NCI-H128 (cell line): ENCODE measurements around the gene ZNF397.
"Not testable (repeated sequence)": the region's sequence is repeated elsewhere in the genome, so short reads cannot be mapped to it uniquely, and the experiment has no call there.

Source experiments
- DNase-seq: peaks from one replicate; lab custom pipeline; 2025; ENCODE audit not compliant: unreplicated experiment; lab: John Stamatoyannopoulos, UW

The ZNF397 gene

DNA sequence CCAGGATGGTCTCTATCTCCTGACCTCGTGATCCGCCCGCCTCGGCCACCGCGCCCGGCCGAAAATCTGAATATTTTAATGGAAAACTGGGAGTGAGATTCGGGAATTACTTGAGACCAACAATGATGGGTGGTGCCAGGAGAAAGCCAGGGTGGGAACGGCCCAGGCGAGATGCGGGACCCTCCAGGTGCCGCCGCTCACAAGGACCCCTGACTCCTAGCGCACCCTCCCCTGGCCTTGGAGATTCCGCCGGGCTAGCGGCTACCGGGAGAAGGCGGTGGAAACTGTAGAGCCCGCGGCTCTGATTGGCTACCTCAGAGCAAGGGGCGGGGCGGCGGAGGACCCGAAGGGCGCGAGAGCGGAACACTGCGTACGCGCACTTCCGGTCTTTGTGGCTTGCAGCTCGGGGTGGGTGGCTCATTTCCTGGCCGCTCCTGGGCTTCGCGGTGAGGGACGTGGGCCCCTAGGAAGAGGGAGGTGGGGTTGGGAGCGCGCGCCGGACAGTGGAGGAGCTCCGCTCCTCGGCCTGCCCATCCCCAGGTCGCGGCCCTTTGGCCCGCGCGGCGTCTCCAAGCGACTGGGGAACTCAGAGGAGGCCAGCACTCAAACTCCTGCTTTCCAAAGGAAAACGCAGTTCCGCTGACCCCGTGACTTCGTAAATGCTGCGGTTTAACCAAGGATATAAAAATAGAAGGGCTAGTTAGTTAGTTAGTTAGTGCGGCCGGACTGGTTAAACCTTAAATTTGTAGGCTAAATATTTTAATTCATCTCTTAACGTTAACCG is at the start of gene ZNF397:
ZNF397 (plus strand) TSS at position 371 of the 784 bp plus-strand sequence. CDS start 1,437 bp downstream, outside the sequence.
- peak; percentile 96 for DNase-seq

GRCh38 chr18:35191698-35192025 is 49.2 kb upstream of the ZNF397 start:
- DNase-seq, result no peak

GRCh38 chr18:35192415-35192814 is 48.4 kb upstream of the ZNF397 start:
- peak; percentile 39 for DNase-seq

- peak; percentile 25 for DNase-seq
Observed at GRCh38 chr18:35193316-35193715, 47.5 kb upstream of the ZNF397 start.

DNA sequence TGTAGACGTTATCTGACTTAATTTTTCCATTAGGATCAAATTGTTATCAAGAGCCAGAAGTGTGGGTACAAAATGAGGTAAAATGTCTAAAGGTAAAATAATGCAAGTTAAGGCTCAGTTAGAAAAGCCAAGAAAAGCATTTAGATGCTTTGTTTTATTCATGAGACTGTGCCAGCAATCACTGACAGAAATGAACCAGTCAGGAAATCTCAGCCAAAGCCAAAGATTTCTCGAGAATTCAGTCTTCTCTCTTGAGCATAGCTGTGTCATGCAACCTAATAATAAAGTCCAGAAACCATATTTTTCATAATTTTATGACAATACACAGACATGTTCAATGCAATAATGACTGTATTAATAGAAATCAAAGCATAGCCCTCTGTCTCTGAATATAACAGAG is 43.5 kb upstream of the ZNF397 start:
- DNase-seq, result no peak

DNA sequence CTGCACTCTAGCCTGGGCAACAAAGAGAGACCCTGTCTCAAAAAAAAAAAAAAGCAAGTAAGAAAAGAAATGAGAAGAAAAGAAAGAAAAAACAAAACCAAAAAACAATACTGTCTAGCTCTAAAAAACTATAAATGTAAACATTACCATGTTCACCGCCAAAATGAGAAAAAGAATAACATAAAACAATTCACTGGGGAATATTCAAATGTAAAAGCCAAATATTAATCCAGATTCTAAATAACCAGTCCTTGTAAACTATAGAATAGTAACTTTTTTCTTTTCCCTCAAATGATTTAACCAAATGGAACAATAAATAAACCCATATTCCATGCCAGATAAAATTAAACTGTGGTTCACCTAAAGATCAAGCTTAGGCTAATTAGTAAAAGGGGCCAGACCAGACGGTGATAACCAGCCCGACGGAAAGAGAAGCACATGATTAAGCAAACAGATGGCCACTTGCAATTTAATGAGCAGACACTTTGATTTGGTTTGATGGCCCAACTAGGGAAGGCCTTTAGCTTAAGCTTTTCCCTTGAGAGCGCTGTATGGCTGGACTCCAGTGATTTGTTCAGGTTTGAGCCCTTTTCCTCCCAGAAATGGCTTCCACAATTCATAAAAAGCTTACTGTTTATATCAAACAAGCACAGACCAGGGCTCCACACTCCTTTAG is 39.4 kb upstream of the ZNF397 start:
- DNase-seq, result no peak

GRCh38 chr18:35203067-35203466 is 37.8 kb upstream of the ZNF397 start:
- no peak for DNase-seq

- DNase-seq, result no peak
Observed at GRCh38 chr18:35205199-35205712, 35.6 kb upstream of the ZNF397 start.

DNA sequence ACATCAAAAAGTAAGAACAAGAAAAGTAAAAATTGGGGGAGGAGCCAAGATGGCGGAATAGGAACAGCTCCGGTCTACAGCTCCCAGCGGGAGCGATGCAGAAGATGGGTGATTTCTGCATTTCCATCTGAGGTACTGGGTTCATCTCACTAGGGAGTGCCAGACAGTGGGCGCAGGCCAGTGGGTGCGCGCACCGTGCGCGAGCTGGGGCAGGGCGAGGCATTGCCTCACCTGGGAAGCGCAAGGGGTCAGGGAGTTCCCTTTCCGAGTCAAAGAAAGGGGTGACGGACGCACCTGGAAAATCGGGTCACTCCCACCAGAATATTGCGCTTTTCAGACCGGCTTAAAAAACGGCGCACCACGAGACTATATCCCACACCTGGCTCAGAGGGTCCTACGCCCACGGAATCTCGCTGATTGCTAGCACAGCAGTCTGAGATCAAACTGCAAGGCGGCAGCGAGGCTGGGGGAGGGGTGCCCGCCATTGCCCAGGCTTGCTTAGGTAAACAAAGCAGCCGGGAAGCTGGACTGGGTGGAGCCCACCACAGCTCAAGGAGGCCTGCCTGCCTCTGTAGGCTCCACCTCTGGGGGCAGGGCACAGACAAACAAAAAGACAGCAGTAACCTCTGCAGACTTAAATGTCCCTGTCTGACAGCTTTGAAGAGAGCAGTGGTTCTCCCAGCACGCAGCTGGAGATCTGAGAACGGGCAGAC is 34.9 kb upstream of the ZNF397 start:
- DNase-seq, result not testable (repeated sequence)

DNA sequence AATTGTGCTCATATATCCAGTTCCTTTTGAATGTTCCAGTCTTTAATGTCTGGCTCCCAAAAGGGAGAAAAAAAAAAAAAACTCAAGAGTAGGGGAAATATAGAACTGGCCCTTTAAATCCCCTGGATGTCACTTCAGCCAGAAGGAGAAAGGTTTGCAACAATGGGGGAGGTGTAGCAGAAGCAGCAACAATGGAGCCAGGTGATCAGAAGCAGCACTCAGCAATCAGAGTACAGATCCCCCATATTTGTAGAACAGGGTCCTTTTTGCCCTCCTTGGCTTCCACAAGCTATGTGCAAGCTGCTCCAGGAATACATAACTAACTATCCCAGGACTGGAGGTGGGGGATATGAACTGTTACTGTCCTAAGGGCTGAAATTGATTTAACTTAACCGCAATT is 25.8 kb upstream of the ZNF397 start:
- no peak for DNase-seq

DNA sequence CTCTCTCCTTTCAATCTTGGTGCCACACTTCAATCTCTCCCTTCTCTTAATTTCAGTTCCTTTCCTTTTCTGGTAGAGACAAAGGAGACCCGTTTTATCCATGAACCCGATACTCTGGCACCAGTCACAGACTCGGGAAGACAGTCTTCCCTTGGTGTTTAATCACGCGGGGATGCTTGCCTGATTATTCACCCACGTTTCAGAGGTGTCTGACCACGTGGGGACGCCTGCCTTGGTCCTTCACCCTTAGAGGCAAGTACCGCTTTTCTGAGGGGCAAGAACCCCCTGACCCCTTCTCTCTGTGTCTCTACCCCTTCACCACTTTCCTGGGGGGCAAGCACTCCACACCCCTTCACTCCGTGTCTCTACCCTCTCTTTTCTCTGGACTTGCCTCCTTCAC is 24.2 kb upstream of the ZNF397 start:
- not testable (repeated sequence) for DNase-seq

- not testable (repeated sequence) for DNase-seq
Observed at GRCh38 chr18:35219331-35219730, 21.5 kb upstream of the ZNF397 start.

DNA sequence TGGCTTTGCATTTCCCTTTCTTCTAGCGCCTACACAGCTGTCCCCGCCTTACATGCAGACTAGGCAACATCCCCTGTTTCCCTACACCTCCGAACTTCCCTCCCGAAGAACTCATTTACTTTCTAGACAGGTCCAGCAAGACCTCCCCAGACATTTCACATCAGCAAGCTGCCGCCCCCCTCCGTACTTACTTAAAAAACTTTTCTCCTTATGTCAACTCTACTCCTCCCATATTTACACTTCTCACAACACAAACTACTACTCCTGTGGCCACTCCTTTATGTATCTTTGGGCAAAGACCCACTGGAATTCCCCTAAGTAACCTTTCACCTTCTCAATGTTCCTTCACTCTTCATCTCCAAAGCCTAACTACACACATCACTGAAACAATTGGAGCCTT is 20.4 kb upstream of the ZNF397 start:
- DNase-seq, result no peak

DNA sequence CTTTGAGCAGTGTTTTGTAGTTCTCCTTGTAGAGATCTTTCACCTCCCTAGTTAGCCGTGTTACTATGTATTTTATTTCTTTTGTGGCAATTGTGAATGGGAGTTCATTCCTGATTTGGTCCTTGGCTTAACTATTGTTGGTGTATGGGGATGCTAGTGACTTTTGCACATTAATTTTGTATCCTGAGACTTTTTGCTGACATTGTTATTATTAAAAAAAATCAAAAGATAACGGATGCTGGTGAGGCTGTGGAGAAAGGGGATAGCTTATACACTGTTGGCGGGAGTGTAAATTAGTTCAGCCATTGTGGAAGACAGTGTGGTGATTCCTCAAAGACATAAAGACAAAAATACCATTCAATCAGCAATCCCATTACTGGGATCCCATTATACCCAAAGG is 17.0 kb upstream of the ZNF397 start:
- DNase-seq, result no peak

DNA sequence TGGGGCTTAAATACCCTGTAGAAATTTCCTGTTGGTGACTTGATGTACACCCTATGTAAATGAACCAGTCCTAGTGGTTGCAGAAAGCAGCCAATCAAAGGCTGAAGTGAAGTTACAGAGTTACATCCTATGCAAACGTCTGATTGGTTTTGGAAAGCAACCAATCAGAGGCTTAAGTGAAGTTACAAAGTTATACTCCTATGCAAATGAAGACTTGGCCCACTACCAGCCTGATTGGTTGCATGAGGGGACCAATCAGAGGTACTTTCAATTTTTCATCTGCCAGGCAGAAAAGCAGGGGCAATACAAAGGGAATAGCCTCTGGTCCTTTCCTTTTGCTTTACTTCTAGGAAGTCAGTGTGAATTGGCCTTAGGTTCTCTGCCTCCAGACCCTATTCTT is 13.6 kb upstream of the ZNF397 start:
- DNase-seq, result no peak

DNA sequence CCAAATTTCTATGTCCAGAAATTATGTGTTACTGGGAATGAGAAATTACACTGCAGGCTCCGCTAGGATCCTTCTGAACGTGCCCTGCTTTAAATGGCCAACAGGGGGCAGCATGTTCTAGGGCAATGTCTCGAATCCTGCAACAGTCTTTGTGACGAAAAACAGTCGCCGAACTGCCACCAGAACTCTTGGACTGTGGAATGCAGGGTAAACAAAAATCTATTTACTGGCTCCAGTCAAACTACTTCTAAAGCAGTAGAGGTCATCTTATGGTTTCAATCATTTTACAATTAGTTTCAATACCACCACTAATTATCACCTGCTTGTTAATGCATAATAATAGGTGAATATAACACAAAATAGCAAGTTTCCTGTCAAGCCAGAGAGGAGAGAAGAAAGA is 9.8 kb upstream of the ZNF397 start:
- peak; percentile 83 for DNase-seq

- no peak for DNase-seq
Observed at GRCh38 chr18:35236571-35237363, 4.1 kb upstream of the ZNF397 start.

DNA sequence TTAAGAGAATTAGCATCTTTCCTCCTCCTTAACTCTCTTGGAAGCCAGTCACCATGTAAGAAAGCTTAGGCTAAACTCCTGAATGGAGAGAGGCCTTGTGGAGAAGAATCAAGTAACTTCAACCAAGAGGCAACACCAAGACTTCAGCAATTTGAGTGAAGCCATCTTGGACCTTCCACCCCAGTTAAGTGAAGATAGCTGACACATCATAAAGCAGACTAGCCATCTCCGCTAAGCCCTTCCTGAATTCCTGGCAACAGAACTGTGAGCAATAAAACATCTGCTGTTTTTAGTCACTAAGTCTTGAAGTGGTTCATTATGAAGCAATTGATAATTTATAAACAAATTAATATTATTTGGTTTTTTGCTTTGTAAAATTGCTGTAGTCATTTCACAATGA is 1.5 kb upstream of the ZNF397 start:
- DNase-seq, result no peak

DNA sequence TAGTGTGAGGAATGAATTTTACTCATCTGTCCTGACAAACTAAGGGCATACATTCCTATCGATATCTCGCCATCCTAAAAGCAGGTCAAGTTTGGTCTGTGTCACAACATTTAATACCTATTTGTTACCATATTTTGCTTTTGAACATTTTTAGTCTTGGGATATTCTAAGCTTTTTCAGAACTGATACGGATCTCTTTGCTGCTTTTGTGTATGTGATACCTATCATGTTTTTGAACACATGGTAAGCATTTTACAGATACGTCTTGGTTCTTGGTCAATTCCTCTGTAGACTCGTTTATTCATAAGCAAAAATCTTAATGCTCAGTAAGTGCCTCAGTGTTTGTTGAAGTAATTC is 592 bp downstream of the ZNF397 start:
- no peak for DNase-seq

GRCh38 chr18:35242426-35242825 is 1.6 kb downstream of the ZNF397 start:
- DNase-seq, result no peak

DNA sequence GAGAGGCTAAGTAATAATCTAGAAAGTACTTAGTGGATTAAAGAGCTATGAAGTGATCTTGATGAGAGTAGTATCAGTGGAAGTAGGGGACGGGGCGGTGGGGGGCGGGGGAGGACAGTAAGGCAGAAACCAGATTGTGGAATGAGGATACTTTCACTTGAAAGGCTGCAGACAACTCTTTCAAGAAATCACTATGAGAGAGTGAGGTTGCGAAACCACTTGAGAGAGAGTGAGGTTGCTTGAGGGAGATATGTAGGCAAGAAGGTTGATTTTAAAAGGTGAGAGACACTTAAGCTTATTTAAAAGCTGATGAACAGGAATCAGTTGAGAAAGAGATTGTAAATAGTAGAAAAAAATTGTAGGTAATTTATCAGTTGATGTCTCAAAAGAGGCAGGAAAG is 3.8 kb downstream of the ZNF397 start:
- DNase-seq, result no peak
